Measurements from ENCODE around the gene GRP.

GRP gene

DNA sequence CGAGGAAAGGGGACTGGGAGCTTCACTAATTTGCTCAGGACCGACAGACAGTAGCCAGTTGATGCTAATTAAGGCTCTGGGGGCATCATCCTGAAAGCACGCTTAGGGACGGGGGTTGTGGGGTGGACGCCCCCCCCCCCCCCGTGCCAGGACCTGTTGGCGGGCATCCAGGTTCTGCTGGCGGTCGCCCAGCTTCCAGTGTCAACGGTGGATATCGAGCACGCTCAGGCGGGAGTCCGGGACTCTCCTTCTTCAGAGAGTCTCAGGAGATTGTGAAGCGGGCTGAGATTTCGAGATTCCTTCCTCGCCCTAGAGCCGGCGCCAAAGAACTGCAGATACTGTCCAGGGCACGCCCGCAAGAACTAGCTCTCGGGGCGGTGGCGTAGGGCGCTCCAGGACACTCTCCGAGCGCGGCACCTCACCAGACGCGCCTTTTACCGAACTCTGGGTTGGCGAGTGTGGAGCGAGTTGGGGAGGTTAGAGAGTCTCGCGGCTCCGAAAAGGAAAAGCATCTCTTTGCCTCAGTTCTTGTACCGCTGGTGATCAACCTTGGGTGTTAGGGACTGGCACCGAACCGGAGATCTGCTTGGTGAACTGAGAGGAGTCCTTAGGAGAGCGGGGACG, 47.7 kb downstream of the GRP start:
- FAIRE-seq (no peak), DNase-seq (ENCODE audit: low spot score) (no peak)

DNA sequence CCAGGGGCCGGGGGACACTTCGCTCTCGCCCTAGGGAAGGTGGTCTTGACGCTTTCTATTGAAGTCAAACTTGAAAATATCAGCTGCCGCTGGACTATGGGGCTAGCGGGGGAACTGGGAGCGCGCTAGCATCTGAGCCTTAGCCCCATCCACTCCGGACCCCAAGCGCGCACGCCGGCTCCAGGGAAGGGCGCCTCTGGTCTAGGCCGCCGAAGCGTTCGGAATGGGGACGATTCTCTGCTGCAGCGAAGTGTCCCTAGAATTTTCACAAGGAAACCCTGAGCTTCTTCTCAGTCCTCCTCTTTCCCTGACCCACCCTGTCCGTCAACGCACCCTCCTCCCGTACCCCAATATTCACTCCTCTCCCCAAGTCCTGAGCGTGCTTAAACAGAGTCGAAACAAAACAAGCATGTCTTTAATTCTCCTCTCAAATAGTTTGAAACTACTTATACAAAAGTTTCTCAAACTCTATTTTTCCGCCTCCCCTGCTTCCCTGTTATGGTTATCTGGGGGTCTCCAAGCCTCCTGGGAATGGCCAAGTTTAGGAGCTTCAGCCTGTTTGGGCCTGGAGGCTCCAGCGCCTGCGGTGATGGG, 48.3 kb downstream of the GRP start:
- no peak for FAIRE-seq
- no peak for DNase-seq (ENCODE audit: low spot score)

DNA sequence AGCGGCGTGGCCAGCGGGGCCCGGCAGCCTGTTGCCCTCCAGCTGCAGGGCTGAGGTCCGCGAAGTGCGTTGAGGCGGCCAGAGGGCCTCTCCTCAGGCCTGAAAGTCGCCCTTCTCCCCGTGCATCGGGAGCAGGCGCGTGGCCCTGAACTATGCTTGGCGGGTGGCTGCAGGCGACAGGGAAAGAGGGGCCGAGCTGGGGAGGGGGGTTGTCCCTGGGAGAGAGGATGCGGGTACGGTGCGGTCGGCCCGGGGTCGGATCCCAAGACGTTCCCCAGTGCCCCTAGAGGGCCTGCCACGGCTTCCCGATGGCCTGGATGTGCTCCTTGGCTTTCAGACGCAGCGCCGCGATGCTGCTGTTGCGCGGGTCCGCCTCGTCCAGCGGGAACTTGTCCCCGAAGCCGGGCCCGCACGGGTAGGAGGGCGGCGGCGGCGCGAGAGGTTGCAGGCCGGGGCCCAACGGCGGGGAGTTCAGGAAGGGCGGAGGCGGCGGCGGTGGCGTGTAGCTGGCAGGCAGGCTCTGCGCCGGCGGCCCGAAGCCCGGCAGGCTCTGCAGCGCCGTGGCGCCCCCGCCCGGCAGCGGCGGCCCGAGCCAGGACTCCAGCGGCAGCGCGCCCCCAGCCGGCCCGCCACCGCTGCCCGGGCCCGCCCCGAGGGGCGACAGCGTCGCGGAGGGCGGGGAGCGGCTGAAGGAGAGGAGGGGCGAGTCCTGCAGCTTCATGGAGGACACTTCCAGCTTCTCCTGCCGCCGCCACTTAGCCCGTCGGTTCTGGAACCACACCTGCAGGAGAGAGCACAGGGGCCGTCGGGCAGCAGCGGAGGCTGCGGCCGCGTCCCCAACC, 49.0 kb downstream of the GRP start:
- no peak for DNase-seq (ENCODE audit: low spot score)
- no peak for FAIRE-seq

DNA sequence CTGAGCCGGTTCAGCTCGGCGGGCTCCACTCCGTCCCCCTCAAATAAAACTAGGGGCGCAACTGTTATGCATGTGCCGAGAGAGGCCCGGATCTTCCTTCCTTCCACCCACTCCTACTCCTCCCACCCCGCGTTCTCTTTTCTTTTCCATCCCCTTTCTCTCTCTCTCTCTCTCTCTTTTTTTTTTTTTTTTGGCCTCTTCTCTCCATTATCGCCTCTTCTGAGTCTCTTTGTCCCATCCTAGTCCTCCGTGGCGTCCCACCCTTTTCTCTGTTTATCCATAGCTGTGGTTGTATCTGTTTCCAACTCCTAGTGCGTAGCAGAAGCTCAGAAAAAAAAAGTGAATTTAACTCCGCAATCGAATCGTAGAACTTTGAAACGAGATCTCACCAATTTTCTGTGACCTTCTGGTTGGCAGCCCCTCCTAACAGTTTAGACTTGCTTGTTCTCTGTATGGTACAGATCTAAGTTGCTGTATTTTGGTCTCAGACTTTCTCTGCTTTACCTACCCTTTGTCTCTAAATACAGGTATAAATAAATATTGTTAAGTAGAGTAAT, 49.7 kb downstream of the GRP start:
- FAIRE-seq (no peak), DNase-seq (ENCODE audit: low spot score) (no peak)

DNA sequence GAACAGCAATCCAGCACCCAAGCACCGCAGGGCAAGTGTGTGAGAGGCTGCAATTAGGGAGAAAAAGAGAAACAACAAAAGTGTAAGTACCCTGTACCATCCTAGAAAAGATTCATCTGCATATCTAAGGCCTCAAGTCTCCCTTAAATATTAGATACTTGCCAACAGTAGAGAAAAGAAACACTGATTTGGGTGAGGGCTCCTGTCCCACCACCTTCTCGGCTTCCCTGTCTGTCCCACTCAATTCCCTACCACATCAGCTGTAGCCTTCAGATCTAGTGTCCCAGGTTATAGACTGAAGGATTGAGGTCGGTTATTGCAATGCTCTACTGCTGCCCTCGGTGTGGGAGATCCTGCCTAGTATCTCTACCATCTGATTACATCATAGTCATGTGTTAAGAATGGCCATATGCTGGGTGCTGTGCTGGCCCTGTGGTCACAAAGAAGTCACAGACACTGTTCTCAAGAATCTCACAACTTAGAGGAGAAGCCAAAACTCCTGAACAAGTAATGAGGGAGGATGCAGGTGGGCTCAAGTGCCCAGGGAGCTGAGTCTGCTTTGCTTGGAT, 50.8 kb downstream of the GRP start:
- FAIRE-seq, result no peak
- DNase-seq (ENCODE audit: low spot score), result no peak

DNA sequence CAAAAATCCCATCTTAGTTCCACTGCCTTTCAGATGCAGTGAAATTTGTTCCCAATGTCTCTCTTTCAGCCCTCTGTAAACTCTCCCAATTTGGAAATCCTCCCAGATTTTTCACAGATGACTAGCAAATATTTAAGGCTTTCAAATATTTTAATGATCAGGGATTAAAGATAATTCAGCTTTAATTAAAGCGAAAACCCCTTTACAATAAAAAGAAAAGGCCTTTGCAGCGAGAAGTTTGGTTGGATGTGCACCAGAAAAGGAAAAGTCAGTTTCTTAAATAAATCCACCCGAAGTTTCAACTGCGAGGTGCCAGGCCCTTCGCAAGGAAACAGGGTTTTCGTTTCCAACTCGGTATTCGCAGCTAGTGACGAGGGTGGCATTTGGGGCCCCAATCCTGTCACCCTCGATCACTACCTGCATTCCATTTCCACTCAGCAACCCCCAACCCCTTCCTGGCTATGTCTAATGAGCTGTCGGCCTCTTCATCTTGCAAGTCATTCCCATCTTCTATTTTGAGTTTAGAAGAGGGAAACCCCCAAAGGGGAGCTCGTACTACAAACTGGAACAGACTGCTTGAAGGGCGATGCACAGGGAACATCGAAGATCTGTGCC, 51.8 kb downstream of the GRP start:
- DNase-seq (ENCODE audit: low spot score) (no peak), FAIRE-seq (no peak)

DNA sequence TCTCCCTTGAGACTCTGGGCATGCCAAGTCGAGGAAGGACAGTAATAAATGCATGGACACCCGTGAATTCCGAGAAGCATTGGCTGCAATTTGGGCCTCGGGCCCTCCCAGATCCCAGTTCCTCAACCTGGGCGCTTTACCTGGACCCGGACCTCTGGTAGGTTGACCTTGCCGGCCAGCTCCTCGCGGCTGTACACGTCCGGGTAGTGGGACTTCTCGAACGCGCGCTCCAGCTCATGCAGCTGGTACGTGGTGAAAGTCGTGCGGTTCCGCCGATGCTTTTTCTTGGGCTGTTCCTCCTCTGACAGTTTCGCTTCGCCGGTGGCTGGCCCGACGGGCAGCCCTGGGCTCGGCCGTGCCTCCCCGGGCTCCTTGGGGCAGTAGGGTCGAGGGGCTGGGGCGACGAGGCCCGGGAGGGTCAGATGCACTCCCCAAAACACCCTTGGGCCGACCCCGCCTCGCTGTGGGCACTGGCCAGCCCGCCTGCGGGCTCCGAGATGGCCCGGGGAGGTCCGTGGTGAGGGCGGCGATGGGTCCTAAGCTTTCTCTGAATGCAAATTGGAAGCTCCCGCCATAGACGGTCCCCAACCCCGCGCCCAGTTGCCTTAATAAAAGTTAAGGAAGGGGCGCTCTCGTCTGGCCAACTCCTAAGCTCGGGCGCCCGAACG, 52.4 kb downstream of the GRP start:
- FAIRE-seq (no peak), DNase-seq (ENCODE audit: low spot score) (no peak)

DNA sequence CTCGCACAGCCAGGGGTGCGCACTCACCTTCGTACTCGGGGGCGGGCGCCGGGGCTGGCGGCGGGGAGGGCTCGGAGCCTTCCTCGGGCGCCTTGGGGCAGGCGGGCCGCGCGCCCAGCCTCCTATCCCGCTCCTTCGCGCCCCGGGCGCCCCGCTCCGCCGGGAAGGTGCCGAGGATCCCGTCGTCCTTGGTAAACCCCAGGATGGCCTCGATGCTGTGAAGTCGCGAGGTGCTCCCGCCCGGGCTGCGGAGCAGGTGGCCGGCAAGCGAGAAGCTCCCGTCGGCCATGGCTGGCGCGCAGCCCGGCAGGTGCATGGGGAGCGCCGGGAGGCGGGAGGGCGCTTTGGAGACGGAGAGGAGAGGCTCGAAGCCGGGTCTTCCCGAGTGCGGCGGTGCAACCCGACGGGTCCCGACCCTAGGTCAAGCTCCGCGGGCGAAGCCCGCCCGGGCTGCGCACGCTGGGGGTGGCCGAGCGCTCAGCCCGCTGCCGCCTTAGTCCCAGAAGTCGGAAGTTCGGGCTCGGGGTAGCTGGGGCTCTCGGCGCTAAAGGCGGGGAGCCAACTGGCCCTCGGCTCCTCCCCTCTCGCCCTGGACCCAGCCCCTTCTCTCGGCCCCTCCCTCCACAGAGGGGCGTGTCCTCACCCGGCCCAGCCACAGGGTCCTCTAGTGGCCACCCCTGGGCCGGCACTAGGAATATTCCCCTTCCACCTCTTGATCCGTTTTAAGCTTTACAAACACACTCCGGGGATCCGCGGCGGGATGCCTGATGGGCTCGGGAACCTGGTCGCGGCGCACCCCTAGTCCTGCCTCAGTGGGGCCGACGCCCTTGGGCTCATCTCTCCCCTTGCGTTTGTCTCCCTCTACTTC, 53.2 kb downstream of the GRP start, which contains the start of gene RAX:
Gene RAX, minus strand, starts transcription at position 564 of the 868 bp plus-strand sequence. Its CDS starts 248 bp downstream, at position 316.
- no peak for FAIRE-seq

DNA sequence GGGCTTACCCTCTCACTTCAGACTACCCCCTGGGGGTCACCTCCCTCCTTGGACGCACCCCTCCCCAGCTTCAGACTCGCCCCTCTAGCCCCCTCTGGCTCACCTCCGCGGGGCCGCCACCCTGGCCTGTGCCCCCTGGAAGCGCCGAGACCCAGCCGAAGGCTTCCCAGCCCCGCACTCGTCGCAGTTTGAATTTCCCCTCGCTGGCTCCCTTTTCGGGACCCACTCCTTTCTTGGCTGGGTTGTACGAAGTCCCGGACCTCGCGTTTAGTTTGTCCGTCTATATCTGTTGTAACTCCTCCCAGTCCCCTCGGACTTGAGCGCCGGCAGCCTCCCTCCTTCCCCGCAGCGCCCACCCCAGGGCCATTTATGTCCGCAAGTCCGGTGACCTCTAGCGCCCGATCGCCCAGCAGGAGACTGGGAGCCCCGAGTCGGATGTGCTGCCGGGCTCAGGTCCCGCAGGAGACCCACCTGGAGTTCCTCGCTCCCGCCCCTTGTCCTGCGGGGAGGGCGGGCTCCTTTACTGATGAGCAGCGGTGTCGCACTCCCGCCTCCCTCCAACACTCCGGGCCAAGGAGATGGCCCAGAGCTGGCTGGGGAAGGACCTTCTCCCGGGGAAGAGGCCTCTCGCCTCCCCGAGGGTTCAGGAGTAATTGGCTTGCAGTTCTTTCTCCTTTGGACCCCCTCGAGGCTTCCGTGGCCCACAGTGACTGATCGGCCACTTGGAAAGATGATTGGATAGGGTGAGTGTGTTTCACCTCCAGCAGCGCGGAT, 54.0 kb downstream of the GRP start:
- no peak for FAIRE-seq

More for the DNA sequence above, 53.2 kb downstream of the GRP start, which contains the start of gene RAX:
- DNase-seq (ENCODE audit: low spot score), result no peak

DNA sequence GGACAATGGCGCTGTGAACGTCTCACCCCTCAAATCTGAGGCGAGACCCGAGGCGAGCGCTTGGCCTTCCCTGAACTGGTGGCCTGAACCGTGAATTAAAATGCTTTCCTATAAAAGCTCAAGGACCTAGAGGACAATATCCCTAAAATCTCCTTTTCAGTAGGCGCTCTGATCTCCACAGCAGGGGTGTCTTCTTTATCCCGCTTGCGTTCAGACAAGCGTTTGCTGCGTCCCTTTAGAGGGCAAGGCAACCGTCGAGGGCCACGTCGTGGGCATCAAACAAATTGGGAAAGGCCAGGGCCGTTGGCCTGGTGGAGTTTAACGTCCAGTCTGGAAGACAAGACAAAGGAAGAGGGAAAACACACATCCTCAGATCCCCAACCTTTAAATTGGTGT, 54.6 kb downstream of the GRP start:
- DNase-seq (ENCODE audit: low spot score) (no peak), FAIRE-seq (no peak)

More for the DNA sequence above, 54.0 kb downstream of the GRP start:
- DNase-seq (ENCODE audit: low spot score), result no peak

DNA sequence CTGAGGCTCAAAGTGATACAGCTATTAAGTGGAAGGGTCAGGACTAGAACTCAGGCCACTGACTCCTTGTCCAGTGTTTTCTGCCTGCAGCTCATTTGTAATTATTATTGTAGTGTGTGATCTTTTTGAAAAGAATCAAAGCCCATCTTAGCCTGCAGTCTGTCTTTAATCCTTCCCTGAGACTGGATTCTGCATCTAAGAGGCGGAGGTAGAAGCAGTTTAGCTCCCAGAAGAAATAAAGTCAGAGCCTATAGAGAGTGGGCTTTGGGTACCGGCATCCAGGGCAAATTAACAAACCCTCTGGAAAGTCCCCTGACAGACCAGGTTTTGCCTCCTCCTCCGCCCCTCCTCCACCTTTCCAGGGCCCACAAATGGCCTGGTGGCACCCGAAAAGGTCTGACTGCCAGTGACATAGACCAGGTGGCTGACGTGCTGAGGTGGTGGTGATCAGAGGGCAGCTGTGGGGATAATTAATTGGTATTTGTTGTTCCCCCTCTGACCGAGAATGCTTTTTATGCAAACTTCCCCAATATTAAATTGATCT, 55.5 kb downstream of the GRP start:
- DNase-seq (ENCODE audit: low spot score) (no peak), FAIRE-seq (no peak)

DNA sequence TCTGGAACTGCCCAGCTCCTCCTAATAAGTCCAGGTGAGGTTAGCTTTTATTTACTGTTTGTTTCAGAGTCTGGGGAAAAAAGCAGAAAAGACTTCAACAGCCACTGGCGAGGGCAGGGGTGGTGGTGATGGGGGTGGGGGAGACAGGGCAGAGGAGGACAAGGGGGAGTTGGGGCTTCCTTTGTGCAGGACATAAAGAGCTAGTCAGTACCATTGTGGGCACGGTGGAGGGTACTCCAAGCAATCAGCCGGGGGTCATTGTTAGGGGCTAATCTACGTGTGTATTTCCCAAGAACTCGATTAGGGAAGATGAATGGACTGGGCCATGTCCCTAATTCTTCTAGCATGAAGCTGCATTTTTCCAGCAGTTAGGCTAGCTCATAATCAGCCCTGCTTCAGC, 56.1 kb downstream of the GRP start:
- no peak for FAIRE-seq
- no peak for DNase-seq (ENCODE audit: low spot score)

DNA sequence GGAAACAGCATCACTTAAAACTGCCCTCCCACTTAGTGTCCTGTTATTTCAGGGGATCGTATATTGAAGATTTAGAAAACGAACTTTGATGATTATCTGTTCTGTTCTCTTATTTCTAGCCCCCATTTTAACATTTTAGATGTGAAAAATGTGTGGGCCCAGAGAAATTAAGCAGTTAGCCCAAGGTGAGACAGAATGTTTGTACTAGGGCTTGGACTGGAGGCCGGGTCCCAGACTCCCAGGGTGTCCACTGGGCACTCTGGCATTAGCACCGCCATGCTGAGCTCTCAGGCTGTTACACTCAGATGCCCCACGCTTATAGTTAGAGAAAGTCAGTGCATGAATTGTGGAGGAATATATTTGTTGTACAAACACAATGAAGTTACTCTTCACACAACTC, 58.8 kb downstream of the GRP start:
- FAIRE-seq (no peak), DNase-seq (ENCODE audit: low spot score) (no peak)

DNA sequence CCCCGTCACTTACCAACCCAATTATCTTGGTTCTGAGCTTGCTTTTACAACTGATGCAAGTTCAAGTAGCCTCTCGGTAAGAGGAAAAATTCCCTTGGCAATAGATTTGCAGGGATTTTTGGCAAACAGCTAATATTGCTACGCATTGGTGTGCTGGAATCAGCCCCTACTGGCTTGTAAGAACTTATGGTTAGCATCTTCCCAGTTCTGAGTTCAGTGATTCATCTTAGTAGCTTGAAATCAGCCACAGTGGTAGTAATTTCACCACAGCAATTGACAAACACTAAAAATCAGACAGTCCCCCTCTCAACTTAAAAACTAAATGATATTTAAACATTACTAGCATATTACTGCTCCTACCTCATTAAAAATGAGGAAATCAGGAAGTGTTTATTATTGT, 59.2 kb downstream of the GRP start:
- DNase-seq (ENCODE audit: low spot score) (no peak), FAIRE-seq (no peak)

DNA sequence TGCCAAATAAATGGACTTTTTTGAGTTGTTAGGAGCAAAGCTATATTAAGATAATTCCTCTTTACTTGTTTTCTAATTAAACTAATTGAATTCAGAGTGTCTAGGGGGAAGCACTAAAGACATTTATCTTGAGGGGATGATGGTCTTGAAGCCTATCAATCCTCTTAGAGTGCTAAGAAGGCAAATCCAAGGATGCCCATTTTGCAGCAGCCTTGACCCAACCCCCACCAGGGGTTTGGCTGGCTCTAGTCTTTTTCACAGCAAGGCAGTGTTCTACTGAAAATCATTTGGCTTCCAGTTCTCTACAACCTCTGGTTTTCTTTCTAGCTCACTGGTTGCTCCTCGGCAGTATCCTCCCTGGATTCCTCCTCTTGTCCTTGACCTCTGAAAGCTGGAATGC, 59.8 kb downstream of the GRP start:
- FAIRE-seq (no peak), DNase-seq (ENCODE audit: low spot score) (no peak)

All from urothelium cell line (cell line).